Measurements from ENCODE around the gene FNBP1L.
A peak's percentile ranks its signal among the peaks of the same experiment; 100 is the strongest.

DNA sequence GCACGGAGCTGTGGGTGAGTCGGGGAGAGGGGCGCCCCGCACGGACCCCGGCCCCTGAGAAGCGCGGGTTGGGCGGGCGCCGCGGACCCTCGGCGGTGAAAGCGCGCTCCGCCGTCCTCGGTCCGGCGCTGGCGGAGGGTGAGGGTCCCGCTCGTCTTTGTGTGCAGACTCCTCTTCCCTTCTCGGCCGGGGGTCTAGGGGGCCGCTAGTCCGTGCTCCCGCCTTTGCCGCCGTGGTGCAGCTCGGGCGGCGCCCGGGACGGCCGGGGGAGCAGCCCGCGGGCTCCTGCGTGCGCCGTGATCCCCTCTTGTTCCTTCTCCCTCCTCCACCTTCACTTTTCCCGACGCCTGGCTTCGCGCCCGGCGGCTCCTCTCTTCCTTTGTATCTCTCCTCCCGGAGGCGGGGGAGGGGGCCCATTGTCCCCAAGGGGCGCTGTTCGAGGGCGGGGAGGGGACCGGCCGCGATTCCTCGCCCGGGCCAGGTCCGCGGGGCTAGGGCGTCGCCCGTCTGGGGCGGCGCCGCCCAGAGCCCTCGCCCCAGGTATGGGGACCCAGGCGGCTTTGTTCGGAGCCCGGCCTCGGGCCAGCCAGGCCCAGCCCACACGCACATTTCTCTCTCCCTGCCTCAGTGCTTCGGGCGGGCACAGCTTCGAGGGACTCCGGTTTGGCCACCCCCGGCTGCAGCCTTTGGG is 519 bp downstream of the FNBP1L start:
- TF ChIP-seq JUND (IDR thresholded peaks at IDR 0.05; ENCODE audit: low read length) (no peak), CBX5 (IDR thresholded peaks at IDR 0.05; ENCODE audit: low read depth, low read length) (no peak), EZH2 (IDR thresholded peaks at IDR 0.05; ENCODE audit: low read depth, low read length, severe bottlenecking) (no peak), SP1 (IDR thresholded peaks at IDR 0.05; ENCODE audit: low read depth, low read length) (no peak), CHD2 (IDR thresholded peaks at IDR 0.05; ENCODE audit: low read length) (no peak)
- TF ChIP-seq, protein P1, sequence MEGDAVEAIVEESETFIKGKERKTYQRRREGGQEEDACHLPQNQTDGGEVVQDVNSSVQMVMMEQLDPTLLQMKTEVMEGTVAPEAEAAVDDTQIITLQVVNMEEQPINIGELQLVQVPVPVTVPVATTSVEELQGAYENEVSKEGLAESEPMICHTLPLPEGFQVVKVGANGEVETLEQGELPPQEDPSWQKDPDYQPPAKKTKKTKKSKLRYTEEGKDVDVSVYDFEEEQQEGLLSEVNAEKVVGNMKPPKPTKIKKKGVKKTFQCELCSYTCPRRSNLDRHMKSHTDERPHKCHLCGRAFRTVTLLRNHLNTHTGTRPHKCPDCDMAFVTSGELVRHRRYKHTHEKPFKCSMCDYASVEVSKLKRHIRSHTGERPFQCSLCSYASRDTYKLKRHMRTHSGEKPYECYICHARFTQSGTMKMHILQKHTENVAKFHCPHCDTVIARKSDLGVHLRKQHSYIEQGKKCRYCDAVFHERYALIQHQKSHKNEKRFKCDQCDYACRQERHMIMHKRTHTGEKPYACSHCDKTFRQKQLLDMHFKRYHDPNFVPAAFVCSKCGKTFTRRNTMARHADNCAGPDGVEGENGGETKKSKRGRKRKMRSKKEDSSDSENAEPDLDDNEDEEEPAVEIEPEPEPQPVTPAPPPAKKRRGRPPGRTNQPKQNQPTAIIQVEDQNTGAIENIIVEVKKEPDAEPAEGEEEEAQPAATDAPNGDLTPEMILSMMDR (IDR thresholded peaks at IDR 0.05; ENCODE audit: control extremely low read depth in 1 of 3, insufficient read depth in 1 of 3, low read depth in 1 of 3, low read length in 3 of 3) = no peak
- TF ChIP-seq, protein P2, sequence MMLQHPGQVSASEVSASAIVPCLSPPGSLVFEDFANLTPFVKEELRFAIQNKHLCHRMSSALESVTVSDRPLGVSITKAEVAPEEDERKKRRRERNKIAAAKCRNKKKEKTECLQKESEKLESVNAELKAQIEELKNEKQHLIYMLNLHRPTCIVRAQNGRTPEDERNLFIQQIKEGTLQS (IDR thresholded peaks at IDR 0.05; ENCODE audit: insufficient read depth, low read depth, low read length) = no peak
- TF ChIP-seq, protein P3, sequence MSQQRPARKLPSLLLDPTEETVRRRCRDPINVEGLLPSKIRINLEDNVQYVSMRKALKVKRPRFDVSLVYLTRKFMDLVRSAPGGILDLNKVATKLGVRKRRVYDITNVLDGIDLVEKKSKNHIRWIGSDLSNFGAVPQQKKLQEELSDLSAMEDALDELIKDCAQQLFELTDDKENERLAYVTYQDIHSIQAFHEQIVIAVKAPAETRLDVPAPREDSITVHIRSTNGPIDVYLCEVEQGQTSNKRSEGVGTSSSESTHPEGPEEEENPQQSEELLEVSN (IDR thresholded peaks at IDR 0.05) = 0 out of 2 replicates have a peak, but pooled peaks have one; percentile 7

Data from H1 (cell line).